Mammary epithelial cell (primary cell): ENCODE measurements around the gene MARCHF9.

Experiments used
- CTCF ChIP-seq, 2 donors: IDR thresholded peaks in 1 of 2; conservative IDR thresholded peaks in 1 of 2; 2 replicates each; pipeline ENCODE4 v1.5.1; 2011 to 2012; ENCODE audit warnings: inconsistent platforms in 2 of 2, low read length in 2 of 2, mild to moderate bottlenecking in 2 of 2, control low read depth in 1 of 2, low read depth in 1 of 2; ENCODE audit not compliant: insufficient read depth in 1 of 2; ENCODE audit errors: extremely low read depth in 1 of 2
- EZH2 ChIP-seq: IDR thresholded peaks from 2 replicates; pipeline ENCODE4 v1.6.1; 2012; ENCODE audit warnings: low read length, inconsistent platforms, borderline replicate concordance

DNA sequence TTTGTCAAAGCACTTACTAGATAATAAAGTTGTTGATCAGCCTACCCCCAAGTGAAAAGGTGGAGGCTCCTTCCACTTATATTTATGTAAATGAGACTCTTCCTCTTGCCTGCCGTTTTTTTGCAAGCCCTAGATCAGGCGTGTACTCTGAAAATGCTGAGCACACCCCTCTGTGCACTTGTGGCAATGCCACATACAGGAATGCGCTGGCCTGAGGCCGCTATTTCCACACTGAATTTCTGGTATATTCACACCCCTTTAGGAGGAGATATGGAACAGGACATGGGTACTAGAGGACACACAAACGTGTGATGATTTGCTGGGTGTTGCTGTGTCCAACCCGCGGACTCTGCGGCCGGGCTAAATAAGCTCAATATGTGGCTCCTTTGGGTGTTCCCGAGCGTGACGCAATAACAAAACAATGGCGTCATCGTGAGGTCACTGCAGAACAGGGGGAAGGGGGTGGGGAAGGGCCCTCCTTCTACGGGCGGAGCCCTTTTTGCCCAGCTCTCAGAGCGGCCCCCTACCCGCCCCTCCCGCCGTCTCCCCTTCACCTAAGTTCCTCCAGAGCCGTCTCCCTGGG lies 10.6 kb upstream of the MARCHF9 start:
- TF ChIP-seq CTCF (conservative IDR thresholded peaks at IDR 0.05 in 1 of 2, IDR thresholded peaks at IDR 0.05 in 1 of 2; ENCODE audit: extremely low read depth in 1 of 2, insufficient read depth in 1 of 2, low read depth in 1 of 2, low read length in 2 of 2) = no peak
- no peak for TF ChIP-seq EZH2
